ENCODE measurements around the gene KLB. TPM values are rescaled to one million over a fixed set of nuclear protein-coding genes. Genes with fewer than 3 reads are reported as not detected.

The KLB gene
- polyA plus RNA-seq, 1 donor (not counting 4 experiments of a cell fraction or from before 2014, with no cell fraction given) = not detected

DNA sequence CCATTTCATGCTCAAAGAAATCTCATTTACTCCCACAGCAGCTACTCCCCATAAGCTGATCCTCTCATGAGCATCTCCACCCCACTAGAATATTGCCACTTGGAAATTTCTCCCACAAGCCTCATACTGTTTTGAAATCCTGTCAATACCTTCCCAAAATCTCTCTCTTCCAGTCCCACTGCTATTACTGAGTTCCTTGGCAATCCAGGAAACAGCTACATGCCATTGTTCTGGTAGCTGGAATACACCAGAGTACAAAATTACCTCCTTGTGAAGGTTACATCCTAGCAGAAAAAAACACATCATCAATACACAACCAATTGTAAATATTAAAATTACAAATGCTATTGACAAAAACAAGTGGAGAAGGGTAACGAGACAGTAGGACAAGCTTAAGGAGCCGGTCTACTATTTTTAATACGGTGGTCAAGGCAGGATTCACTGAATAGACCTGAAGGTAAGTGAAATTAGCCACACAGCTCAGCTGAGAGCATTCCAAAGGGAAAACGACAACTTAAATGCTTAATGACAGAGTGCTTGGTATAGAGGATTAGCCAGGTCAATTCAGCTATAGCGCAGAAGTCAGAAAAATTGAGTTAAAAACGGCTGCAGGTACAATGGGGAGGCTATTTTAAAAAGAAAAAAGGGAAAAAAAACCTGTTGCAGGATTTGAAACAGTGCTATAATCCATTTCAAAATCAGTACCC, 45.6 kb downstream of the KLB start:
- TF ChIP-seq EZH2 (IDR thresholded peaks at IDR 0.05; ENCODE audit: low read length) (no peak), CTCF (optimal IDR thresholded peaks at IDR 0.05 in 1 of 3, IDR thresholded peaks at IDR 0.05 in 1 of 3, conservative IDR thresholded peaks at IDR 0.05 in 1 of 3; ENCODE audit: extremely low read depth in 1 of 3, insufficient read depth in 2 of 3, low read length in 3 of 3) (no peak)
- H3K4me2 ChIP-seq (ENCODE audit: control insufficient read depth, extremely low read depth, insufficient read depth, low read depth, low read length) = no peak overlapping the region
- H3K36me3 ChIP-seq (ENCODE audit: control insufficient read depth in 2 of 2, extremely low read depth in 1 of 2, insufficient read depth in 2 of 2, low read length in 2 of 2) = peaks cover 32 to 65% of the 10 kb centered on the region in 2 experiments
- H3K27me3 ChIP-seq (ENCODE audit: control insufficient read depth, extremely low read depth, insufficient read depth, low read length) = no peaks in the 10 kb centered on the region
- H3K9me3 ChIP-seq (ENCODE audit: control insufficient read depth, low read depth, low read length) = no peaks in the 10 kb centered on the region
- dilution Hi-C loops (cut with MboI; ENCODE audit: extremely low pct_ligation_motif_present, low sequenced_read_pairs) = no loop called here
- H2AFZ ChIP-seq (ENCODE audit: control insufficient read depth, low read length) = no peak overlapping the region
- H3K4me3 ChIP-seq (ENCODE audit: control insufficient read depth in 2 of 3, extremely low read depth in 1 of 3, insufficient read depth in 2 of 3, low read depth in 1 of 3, low read length in 3 of 3) = no peak overlapping the region
- H3K79me2 ChIP-seq (ENCODE audit: control insufficient read depth, insufficient read depth, low read length) = peaks cover 24% of the 10 kb centered on the region
- DNase-seq (ENCODE audit: low read depth, low spot score) (no peak), FAIRE-seq (no peak)
- H4K20me1 ChIP-seq (ENCODE audit: control insufficient read depth, extremely low read depth, insufficient read depth, low read length) = peaks cover 35% of the 10 kb centered on the region
- H3K4me1 ChIP-seq (ENCODE audit: control insufficient read depth, extremely low read depth, insufficient read depth, low read length) = peaks cover 21% of the 10 kb centered on the region
- no peaks in the 10 kb centered on the region for H3K9me1 ChIP-seq (ENCODE audit: control insufficient read depth, extremely low read depth, insufficient read depth, low read length)
- no peak overlapping the region for H3K27ac ChIP-seq (ENCODE audit: control insufficient read depth, insufficient read depth, low read length)
- H3K9ac ChIP-seq (ENCODE audit: control insufficient read depth, extremely low read depth, insufficient read depth, low read length) = no peak overlapping the region

DNA sequence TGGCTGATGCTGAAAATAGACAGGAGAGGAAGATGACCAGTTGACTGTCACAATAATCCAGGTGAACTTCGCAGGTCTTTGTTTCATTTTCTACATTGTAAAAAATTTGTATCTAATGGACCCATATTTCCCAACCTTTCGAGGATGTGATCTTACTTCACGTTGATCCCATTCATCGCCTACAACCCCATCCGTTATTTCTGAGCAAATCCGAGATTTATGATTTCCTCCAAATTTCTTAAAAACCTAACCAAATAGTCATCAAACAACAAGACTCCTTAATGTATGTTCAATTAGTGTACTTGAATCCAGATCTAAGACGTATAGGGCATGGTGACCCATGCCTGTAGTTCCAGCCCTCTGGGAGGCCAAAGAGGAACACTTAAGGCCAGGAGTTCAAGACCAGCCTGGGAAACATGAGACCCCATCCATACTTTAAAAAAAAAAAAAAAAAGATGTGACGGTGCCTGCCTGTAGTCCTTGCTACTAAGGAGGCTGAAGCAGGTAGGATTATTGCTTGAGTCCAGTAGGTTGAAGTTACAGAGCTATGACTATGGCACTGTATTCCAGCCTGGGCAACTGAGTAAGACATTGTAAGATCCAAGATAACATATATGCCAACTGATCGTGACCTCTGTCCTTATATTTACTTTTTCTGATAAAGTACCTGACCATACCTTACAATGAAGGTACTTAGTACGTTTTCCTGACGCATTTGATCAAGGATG, 46.3 kb downstream of the KLB start:
- no peak for FAIRE-seq
- H2AFZ ChIP-seq (ENCODE audit: control insufficient read depth, low read length) = no peak overlapping the region
- H3K36me3 ChIP-seq (ENCODE audit: control insufficient read depth in 2 of 2, extremely low read depth in 1 of 2, insufficient read depth in 2 of 2, low read length in 2 of 2) = peaks cover 32 to 72% of the 10 kb centered on the region in 2 experiments
- H3K27ac ChIP-seq (ENCODE audit: control insufficient read depth, insufficient read depth, low read length) = no peak overlapping the region
- no peak for DNase-seq (ENCODE audit: low read depth, low spot score)
- no peak overlapping the region for H3K4me2 ChIP-seq (ENCODE audit: control insufficient read depth, extremely low read depth, insufficient read depth, low read depth, low read length)
- dilution Hi-C loops (cut with MboI; ENCODE audit: extremely low pct_ligation_motif_present, low sequenced_read_pairs) = no loop called here
- H4K20me1 ChIP-seq (ENCODE audit: control insufficient read depth, extremely low read depth, insufficient read depth, low read length) = peaks cover 35% of the 10 kb centered on the region
- H3K9me1 ChIP-seq (ENCODE audit: control insufficient read depth, extremely low read depth, insufficient read depth, low read length) = no peaks in the 10 kb centered on the region
- H3K27me3 ChIP-seq (ENCODE audit: control insufficient read depth, extremely low read depth, insufficient read depth, low read length) = no peaks in the 10 kb centered on the region
- TF ChIP-seq EZH2 (IDR thresholded peaks at IDR 0.05; ENCODE audit: low read length) (no peak), CTCF (optimal IDR thresholded peaks at IDR 0.05 in 1 of 3, IDR thresholded peaks at IDR 0.05 in 1 of 3, conservative IDR thresholded peaks at IDR 0.05 in 1 of 3; ENCODE audit: extremely low read depth in 1 of 3, insufficient read depth in 2 of 3, low read length in 3 of 3) (no peak)
- H3K9me3 ChIP-seq (ENCODE audit: control insufficient read depth, low read depth, low read length) = no peaks in the 10 kb centered on the region
- H3K4me3 ChIP-seq (ENCODE audit: control insufficient read depth in 2 of 3, extremely low read depth in 1 of 3, insufficient read depth in 2 of 3, low read depth in 1 of 3, low read length in 3 of 3) = no peak overlapping the region
- peaks cover 32% of the 10 kb centered on the region for H3K79me2 ChIP-seq (ENCODE audit: control insufficient read depth, insufficient read depth, low read length)
- H3K9ac ChIP-seq (ENCODE audit: control insufficient read depth, extremely low read depth, insufficient read depth, low read length) = no peak overlapping the region
- H3K4me1 ChIP-seq (ENCODE audit: control insufficient read depth, extremely low read depth, insufficient read depth, low read length) = peaks cover 20% of the 10 kb centered on the region
